ENCODE data around the gene SPEG.

The SPEG gene

DNA sequence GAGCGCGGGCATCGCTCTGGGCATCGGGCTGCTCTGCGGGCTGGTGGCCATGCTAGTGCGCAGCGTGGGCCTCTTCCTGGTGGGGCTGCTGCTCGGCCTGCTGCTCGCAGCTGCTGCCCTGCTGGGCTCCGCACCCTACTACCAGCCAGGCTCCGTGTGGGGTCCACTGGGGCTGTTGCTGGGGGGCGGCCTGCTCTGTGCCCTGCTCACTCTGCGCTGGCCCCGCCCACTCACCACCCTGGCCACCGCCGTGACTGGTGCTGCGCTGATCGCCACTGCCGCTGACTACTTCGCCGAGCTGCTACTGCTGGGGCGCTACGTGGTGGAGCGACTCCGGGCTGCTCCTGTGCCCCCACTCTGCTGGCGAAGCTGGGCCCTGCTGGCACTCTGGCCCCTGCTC, 113.0 kb downstream of the SPEG start:
- DNase-seq (ENCODE audit: low read depth) = no peak

All from T follicular helper cell (primary cell).